AG04449 (cell line): ENCODE measurements around the gene BNC1.

Source experiments
- CTCF ChIA-PET: fragments of 350-600 bp; formaldehyde crosslinking; extraction: SDS; loops from one replicate; lab custom pipeline; 2021; ENCODE audit warnings: antibody characterized with exemption; lab: Yijun Ruan, JAX
- POLR2A ChIA-PET: fragments of 400-600, 350-600 bp; formaldehyde crosslinking; extraction: SDS; loops from one replicate; lab custom pipeline; 2020; ENCODE audit warnings: antibody characterized with exemption, inconsistent platforms; lab: Yijun Ruan, JAX
- DNase-seq: peaks from one replicate; pipeline ENCODE4 v3.0.0-alpha.2; 2010; ENCODE audit warnings: low read depth, low spot score
- H3K4me3 ChIP-seq: 2 replicates; pipeline ENCODE4 v1.5.1; 2011; ENCODE audit warnings: low read depth, mild to moderate bottlenecking, control low read depth, low read length
- CTCF ChIP-seq: IDR thresholded peaks from one replicate; pipeline ENCODE4 v1.5.1; 2011; ENCODE audit warnings: mild to moderate bottlenecking, moderate library complexity, low read length, control low read depth, inconsistent platforms; ENCODE audit not compliant: insufficient read depth; ENCODE audit errors: missing control alignments

BNC1 gene

GRCh38 chr15:83310521-83311456 lies 26.3 kb upstream of the BNC1 start:
- ChIA-PET CTCF (interaction anchor here (1.1 kb wide), 1 partner anchor 61 kb away, joined by 3 read pairs; no protein-coding TSS in a partner anchor), POLR2A (no interaction called here)
- H3K4me3 ChIP-seq: no peak overlapping the region
- no peak for TF ChIP-seq CTCF
- no peak for DNase-seq

DNA sequence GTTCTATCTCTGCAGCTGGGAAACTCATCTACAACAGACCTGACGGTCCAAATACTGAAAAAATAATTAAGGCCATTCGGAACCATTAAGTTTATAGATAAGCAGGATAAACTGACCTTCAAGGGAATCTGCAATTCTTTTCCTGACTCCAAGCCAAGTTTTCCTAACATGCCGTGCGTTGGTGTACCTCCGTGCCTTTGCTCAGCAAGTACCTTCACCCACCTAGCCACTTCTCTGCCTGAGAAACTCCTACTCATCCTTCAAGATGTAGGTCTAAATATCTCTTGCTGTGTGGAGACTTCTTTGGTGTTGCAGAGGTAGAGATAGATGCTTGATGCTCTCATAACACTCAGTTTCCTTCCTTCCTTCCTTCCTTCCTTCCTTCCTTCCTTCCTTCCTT lies 24.2 kb upstream of the BNC1 start:
- no peak for TF ChIP-seq CTCF
- POLR2A ChIA-PET: no interaction called here
- CTCF ChIA-PET: no interaction called here
- no peak overlapping the region for H3K4me3 ChIP-seq
- DNase-seq: no peak

GRCh38 chr15:83306561-83306960 lies 22.1 kb upstream of the BNC1 start:
- TF ChIP-seq CTCF: no peak
- no peak for DNase-seq
- ChIA-PET POLR2A (no interaction called here), CTCF (interaction anchor here (0.7 to 1.8 kb wide), 3 partner anchors 11 to 59 kb away, joined by 3 to 4 read pairs (median 3); no protein-coding TSS in a partner anchor)
- H3K4me3 ChIP-seq: no peak overlapping the region

GRCh38 chr15:83305704-83306291 lies 21.3 kb upstream of the BNC1 start:
- no peak for TF ChIP-seq CTCF
- ChIA-PET POLR2A (no interaction called here), CTCF (interaction anchor here (1.0 to 1.8 kb wide), 2 partner anchors 12 to 58 kb away, joined by 3 to 4 read pairs; no protein-coding TSS in a partner anchor)
- no peak overlapping the region for H3K4me3 ChIP-seq
- no peak for DNase-seq

- DNase-seq: no peak
- ChIA-PET CTCF (interaction anchor here (1.8 kb wide), 1 partner anchor 13 kb away, joined by 4 read pairs; no protein-coding TSS in a partner anchor), POLR2A (interaction anchor here (0.7 kb wide), 2 partner anchors 102 to 555 kb away, joined by 3 to 4 read pairs; no protein-coding TSS in a partner anchor)
- no peak for TF ChIP-seq CTCF
- no peak overlapping the region for H3K4me3 ChIP-seq
Observed at GRCh38 chr15:83304861-83305703, 20.6 kb upstream of the BNC1 start.
